Chondrocyte (in vitro differentiated cells): ENCODE data around the gene GRWD1. TPM values are rescaled to one million over a fixed set of nuclear protein-coding genes. Genes with fewer than 3 reads are reported as not detected.

Experiments used
- DNase-seq: peaks from one replicate; pipeline ENCODE4 v3.0.0; 2021; ENCODE audit warnings: mixed read lengths, low spot score
- H3K27ac Mint-ChIP-seq: one replicate; pipeline ENCODE4 v1.8.0; 2021; ENCODE audit warnings: mild to moderate bottlenecking, moderate library complexity, mixed read lengths; ENCODE audit not compliant: unreplicated experiment
- H3K27me3 Mint-ChIP-seq: 2 replicates; pipeline ENCODE4 v1.8.0; 2021; ENCODE audit warnings: low read depth, mixed read lengths
- H3K36me3 Mint-ChIP-seq: 2 replicates; pipeline ENCODE4 v1.8.0; 2021; ENCODE audit warnings: low read depth, mixed read lengths
- H3K4me1 Mint-ChIP-seq: 2 replicates; pipeline ENCODE4 v1.8.0; 2021; ENCODE audit warnings: low read depth, mild to moderate bottlenecking, mixed read lengths
- H3K4me3 Mint-ChIP-seq: one replicate; pipeline ENCODE4 v1.8.0; 2021; ENCODE audit warnings: mild to moderate bottlenecking, moderate library complexity, mixed read lengths; ENCODE audit not compliant: unreplicated experiment
- H3K9me3 Mint-ChIP-seq: 2 replicates; pipeline ENCODE4 v1.8.0; 2021; ENCODE audit warnings: low read depth, mixed read lengths
- total RNA-seq: library from RNA; stranded (reverse); gene quantifications from 3 replicates; pipeline ENCODE4 v1.2.1, GENCODE V29; 2021
- TF ChIP-seq, protein P1 (sequence below): fragments of 200-600 bp; sonication (generic); IDR thresholded peaks from 2 replicates; pipeline ENCODE4 v1.5.0; 2021; ENCODE audit warnings: antibody characterized with exemption, mild to moderate bottlenecking, moderate library complexity

Gene GRWD1
- total RNA-seq, 1 donor from 2014 or later: 20.7 TPM

DNA sequence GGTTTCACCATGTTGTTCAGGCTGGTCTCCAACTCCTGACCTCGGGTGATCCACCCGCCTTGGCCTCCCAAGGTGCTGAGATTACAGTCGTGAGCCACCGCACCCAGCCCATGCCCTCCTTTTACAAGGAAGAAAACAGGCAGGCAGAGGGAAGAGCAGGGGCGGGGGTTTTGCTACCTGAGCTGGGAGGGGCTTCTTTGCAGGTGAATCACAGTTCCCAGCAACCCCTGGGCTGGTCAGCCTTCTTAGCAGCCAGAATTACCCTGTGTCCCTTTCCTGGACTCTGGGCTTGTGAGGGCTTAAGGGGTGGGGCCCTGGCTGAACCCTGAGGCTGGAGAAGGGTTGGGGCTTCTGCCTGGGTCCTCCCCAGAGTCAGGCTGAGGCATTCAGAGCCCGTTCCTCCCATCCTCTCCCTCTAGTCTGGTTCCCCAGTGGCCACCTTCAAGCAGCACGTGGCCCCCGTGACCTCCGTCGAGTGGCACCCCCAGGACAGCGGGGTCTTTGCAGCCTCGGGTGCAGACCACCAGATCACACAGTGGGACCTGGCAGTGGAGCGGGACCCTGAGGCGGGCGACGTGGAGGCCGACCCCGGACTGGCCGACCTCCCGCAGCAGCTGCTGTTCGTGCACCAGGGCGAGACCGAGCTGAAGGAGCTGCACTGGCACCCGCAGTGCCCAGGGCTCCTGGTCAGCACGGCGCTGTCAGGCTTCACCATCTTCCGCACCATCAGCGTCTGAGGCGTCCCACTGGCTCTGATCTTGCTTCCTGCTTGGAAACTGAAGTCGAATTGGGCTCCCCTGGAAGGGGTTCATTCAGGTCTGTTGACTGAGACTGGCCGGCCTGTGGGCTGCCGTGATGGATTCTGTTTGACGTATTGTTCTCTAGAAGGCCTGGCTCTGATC lies 6.8 kb downstream of the GRWD1 start:
- TF ChIP-seq, protein P1, sequence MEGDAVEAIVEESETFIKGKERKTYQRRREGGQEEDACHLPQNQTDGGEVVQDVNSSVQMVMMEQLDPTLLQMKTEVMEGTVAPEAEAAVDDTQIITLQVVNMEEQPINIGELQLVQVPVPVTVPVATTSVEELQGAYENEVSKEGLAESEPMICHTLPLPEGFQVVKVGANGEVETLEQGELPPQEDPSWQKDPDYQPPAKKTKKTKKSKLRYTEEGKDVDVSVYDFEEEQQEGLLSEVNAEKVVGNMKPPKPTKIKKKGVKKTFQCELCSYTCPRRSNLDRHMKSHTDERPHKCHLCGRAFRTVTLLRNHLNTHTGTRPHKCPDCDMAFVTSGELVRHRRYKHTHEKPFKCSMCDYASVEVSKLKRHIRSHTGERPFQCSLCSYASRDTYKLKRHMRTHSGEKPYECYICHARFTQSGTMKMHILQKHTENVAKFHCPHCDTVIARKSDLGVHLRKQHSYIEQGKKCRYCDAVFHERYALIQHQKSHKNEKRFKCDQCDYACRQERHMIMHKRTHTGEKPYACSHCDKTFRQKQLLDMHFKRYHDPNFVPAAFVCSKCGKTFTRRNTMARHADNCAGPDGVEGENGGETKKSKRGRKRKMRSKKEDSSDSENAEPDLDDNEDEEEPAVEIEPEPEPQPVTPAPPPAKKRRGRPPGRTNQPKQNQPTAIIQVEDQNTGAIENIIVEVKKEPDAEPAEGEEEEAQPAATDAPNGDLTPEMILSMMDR: no peak
- Mint-ChIP-seq H3K27me3 (no peaks in the 10 kb centered on the region), H3K4me1 (peaks cover 2% of the 10 kb centered on the region), H3K36me3 (peaks cover 23% of the 10 kb centered on the region), H3K4me3 (no peak overlapping the region), H3K9me3 (no peaks in the 10 kb centered on the region), H3K27ac (no peak overlapping the region)
- no peak for DNase-seq

DNA sequence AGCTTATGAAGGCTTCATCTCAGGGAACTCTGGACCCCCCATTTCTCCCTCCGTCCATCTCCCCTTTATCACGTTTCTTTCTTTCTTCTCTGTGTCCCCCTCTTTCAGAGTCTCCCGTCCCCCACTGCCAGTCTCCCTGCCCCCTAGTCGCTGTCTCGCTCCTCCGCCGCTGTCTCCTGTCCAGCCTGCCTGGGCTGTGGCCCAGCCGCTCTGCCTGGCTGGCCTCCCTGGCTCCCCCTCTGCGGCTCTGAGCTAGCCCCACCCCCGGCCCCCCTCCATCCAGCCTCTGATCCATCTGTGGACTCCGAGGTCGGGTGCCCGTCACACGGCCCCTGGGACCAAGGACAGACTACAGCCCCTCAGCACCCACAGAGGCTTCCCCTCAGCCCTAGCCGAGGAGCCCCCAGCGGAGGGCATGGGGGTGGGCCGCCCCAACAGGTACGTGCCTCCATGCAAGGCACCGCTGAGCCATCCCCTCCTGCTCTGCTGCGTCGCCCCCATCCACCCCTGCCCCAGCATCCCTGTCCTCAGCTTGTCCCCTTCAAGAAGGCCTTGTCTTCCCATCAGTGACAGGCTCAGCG lies 8.5 kb downstream of the GRWD1 start:
- Mint-ChIP-seq H3K4me1 (no peaks in the 10 kb centered on the region), H3K4me3 (no peak overlapping the region), H3K27me3 (no peaks in the 10 kb centered on the region), H3K9me3 (no peaks in the 10 kb centered on the region), H3K36me3 (peaks cover 17% of the 10 kb centered on the region), H3K27ac (no peak overlapping the region)
- TF ChIP-seq, protein P1: no peak
- DNase-seq: no peak

DNA sequence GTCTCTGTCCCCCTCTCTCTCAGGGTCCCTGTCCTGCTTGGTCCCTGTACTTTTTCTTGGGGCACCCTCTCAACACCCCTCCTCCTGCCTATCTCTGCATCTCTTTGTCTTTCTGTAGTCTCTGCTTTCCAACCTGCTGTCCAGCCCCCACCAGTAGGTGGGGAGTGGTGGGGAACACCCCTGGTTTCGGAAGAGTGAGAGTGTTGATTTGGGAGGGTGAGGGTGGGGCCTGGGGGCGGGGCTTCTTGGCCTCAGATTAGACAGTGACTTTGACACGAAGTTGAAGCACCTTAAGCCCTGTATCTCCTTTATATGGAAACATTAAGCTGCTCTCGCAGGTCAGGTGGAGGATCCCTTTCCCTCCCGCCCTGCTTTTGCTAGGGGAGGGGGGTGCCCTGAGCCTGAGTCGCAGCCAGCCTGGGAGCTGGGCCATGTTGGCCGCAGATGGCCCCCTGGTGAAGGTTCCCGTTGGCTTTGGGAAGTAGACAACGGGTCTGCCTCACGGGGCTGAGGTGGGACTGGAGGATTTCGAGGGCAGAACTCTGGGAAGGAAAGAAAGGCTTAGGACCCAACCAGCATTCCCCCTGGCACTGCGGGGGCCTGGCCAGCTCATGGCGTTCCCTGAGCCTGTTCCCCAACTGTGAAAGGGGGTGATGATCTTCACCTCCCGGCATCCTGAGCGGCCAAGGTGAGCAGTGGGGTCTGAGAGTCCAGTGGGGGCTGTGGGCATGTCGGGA lies 9.6 kb downstream of the GRWD1 start, which contains the start of gene KCNJ14:
KCNJ14 (plus strand) TSS at position 404 of the 737 bp plus-strand sequence. CDS start 6,151 bp downstream, outside the sequence.
- H3K27me3 Mint-ChIP-seq: no peaks in the 10 kb centered on the region
- no peak for DNase-seq
- TF ChIP-seq, protein P1: no peak
- H3K4me3 Mint-ChIP-seq: no peak within 1 kb of the TSS
- H3K4me1 Mint-ChIP-seq: no peaks in the 10 kb centered on the region
- H3K27ac Mint-ChIP-seq: no peak within 1 kb of the TSS
- peaks cover 14% of the 10 kb centered on the region for H3K36me3 Mint-ChIP-seq
- H3K9me3 Mint-ChIP-seq: no peaks in the 10 kb centered on the region

DNA sequence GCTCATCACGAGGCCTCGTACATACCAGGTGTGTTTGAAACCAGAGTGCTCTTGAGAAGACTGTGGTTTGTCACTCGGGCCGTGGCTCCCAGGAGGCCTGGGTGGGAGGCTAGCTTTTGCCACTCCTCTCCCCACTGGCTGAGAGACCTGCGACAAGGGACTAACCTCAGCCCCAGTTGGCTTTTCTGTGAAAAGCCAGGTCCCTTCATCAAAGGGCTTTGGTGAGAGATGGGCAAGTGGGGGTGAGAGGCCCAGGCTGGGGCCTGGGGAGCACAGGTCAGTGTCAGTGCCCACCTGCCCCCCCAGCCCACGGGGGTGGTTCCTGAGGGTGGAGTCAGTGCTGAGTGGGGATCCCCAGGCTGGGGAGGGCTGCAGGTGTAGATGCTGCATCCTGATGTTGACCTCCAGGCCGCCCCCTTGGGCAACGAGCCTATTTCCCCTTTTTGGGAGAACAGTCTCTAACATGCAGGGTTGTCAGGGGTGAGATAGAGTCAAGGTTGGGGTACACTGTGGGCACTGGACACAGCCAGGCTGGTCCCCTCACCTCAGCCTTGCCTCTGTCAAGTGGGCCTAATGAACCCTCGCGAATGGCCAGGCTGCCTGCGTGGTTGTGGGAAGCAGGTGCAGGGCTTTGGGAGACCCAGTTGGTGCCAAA lies 10.3 kb downstream of the GRWD1 start:
- H3K4me1 Mint-ChIP-seq: no peaks in the 10 kb centered on the region
- H3K27ac Mint-ChIP-seq: no peak overlapping the region
- DNase-seq: no peak
- peaks cover 14% of the 10 kb centered on the region for H3K36me3 Mint-ChIP-seq
- H3K27me3 Mint-ChIP-seq: no peaks in the 10 kb centered on the region
- TF ChIP-seq, protein P1: no peak
- no peak overlapping the region for H3K4me3 Mint-ChIP-seq
- H3K9me3 Mint-ChIP-seq: no peaks in the 10 kb centered on the region
